Gastrocnemius medialis (tissue), 4 donors: ENCODE results near the gene IQCE. TPM values are rescaled to one million over a fixed set of nuclear protein-coding genes. Genes with fewer than 3 reads are reported as not detected.

Experiments
- ATAC-seq, 2 donors: fragments of 150-250 bp; one replicate each; pipeline ENCODE4 v1.9.1; 2016
- DNase-seq, 2 donors: peaks; one replicate each; pipeline ENCODE4 v3.0.0-alpha.2; 2019
- H3K27ac ChIP-seq, 4 donors: fragments of 200-600 bp; sonication (generic); 1 replicate in 1 of 4; 2 replicates in 3 of 4; pipeline ENCODE4 v1.5.1; 2016 to 2018; ENCODE audit warnings: mild to moderate bottlenecking in 2 of 4, moderate library complexity in 1 of 4
- H3K27me3 ChIP-seq, 3 donors: fragments of 200-600 bp; sonication (generic) in 2 of 3; 1 replicate in 1 of 3; 2 replicates in 2 of 3; pipeline versions ENCODE4 v1.5.1 to v1.6.0; 2016 to 2019; ENCODE audit warnings: mild to moderate bottlenecking in 1 of 3, moderate library complexity in 1 of 3
- H3K36me3 ChIP-seq, 2 donors: fragments of 200-600 bp; sonication (generic) in 1 of 2; one replicate each; pipeline ENCODE4 v1.5.1; 2017 to 2018
- H3K4me1 ChIP-seq, 2 donors: fragments of 200-600 bp; sonication (generic) in 1 of 2; one replicate each; pipeline ENCODE4 v1.5.1; 2016 to 2017; ENCODE audit warnings: mild to moderate bottlenecking in 2 of 2
- H3K4me3 ChIP-seq, 4 donors: fragments of 200-600 bp; sonication (generic) in 3 of 4; 1 replicate in 1 of 4; 2 replicates in 3 of 4; pipeline ENCODE4 v1.5.1; 2016 to 2019; ENCODE audit warnings: mild to moderate bottlenecking in 2 of 4
- H3K9me3 ChIP-seq, 3 donors: fragments of 200-600 bp; sonication (generic) in 2 of 3; 1 replicate in 1 of 3; 2 replicates in 2 of 3; pipeline ENCODE4 v1.5.1; 2016 to 2019
- CTCF ChIP-seq, 5 experiments: fragments of 450-650 bp in 3 of 5; fragments of 200-600 bp in 2 of 5; sonication (generic) in 2 of 5; IDR thresholded peaks in 4 of 5; conservative IDR thresholded peaks in 1 of 5; 1 replicate in 4 of 5; 2 replicates in 1 of 5; pipeline ENCODE4 v1.5.1; 2016 to 2019; ENCODE audit warnings: antibody characterized with exemption in 5 of 5, mild to moderate bottlenecking in 3 of 5, moderate library complexity in 3 of 5
- POLR2A ChIP-seq, 2 donors: fragments of 450-650 bp; IDR thresholded peaks; one replicate each; pipeline ENCODE4 v1.6.1; 2017; ENCODE audit warnings: antibody characterized with exemption in 2 of 2, mild to moderate bottlenecking in 2 of 2, moderate library complexity in 2 of 2
- in situ Hi-C, 4 donors: fragments of 200-750 bp; cut with MboI; loops; one replicate each; pipeline versions ENCODE4 v1.15.0 to v1.8.0; 2017; ENCODE audit warnings: low sequenced_read_pairs in 4 of 4
- intact Hi-C: fragments of 100-400 bp; cut with DNase I; formaldehyde crosslinking; loops from one replicate; pipeline ENCODE4 v1.15.1; 2023; ENCODE audit warnings: low total_unique reads
- total RNA-seq, 4 donors: library from RNA; depleted of rRNA; stranded (reverse); fragments of >200 nt; gene quantifications; one replicate each; pipeline versions ENCODE4 v1.1.0 to v1.2.3, GENCODE V29; 2016

The IQCE gene
- total RNA-seq, 4 donors from 2014 or later: 6.3 to 11.5 (median 8.8) TPM

- no peak for DNase-seq
- TF ChIP-seq POLR2A (IDR thresholded peaks at IDR 0.05) (no peak), CTCF (IDR thresholded peaks at IDR 0.05 in 4 of 5, conservative IDR thresholded peaks at IDR 0.05 in 1 of 5) (no peak)
These were observed 13.5 kb downstream of the IQCE start for GRCh38 chr7:2572101-2572842.

GRCh38 chr7:2573761-2574160 is 15.0 kb downstream of the IQCE start:
- Histone ChIP-seq H3K4me3 (no peak overlapping the region), H3K9me3 (no peaks in the 10 kb centered on the region), H3K36me3 (peaks cover 0 to 5% of the 10 kb centered on the region in 2 donors), H3K27ac (no peak overlapping the region), H3K27me3 (no peaks in the 10 kb centered on the region), H3K4me1 (no peaks in the 10 kb centered on the region)
- in situ Hi-C loops (no loop called here), intact Hi-C loops (no loop called here)
- TF ChIP-seq CTCF (IDR thresholded peaks at IDR 0.05 in 4 of 5, conservative IDR thresholded peaks at IDR 0.05 in 1 of 5) (no peak), POLR2A (IDR thresholded peaks at IDR 0.05) (no peak)
- ATAC-seq (no peak), DNase-seq (no peak)

More at GRCh38 chr7:2572101-2572842, 13.5 kb downstream of the IQCE start:
- H3K27me3 ChIP-seq: no peaks in the 10 kb centered on the region
- no peak overlapping the region for H3K27ac ChIP-seq
- ATAC-seq: no peak
- peaks cover 0 to 5% of the 10 kb centered on the region in 2 donors for H3K36me3 ChIP-seq
- no peaks in the 10 kb centered on the region for H3K9me3 ChIP-seq
- H3K4me3 ChIP-seq: no peak overlapping the region
- intact Hi-C loops: no loop called here
- in situ Hi-C loops: no loop called here
- H3K4me1 ChIP-seq: peaks cover 5 to 7% of the 10 kb centered on the region in 2 donors

- Histone ChIP-seq H3K27ac (no peak overlapping the region), H3K36me3 (peaks cover 0 to 5% of the 10 kb centered on the region in 2 donors), H3K4me3 (no peak overlapping the region), H3K27me3 (no peaks in the 10 kb centered on the region), H3K9me3 (no peaks in the 10 kb centered on the region), H3K4me1 (no peaks in the 10 kb centered on the region)
- intact Hi-C loops (no loop called here), in situ Hi-C loops (no loop called here)
- TF ChIP-seq CTCF (IDR thresholded peaks at IDR 0.05 in 4 of 5, conservative IDR thresholded peaks at IDR 0.05 in 1 of 5) (no peak), POLR2A (IDR thresholded peaks at IDR 0.05) (no peak)
- ATAC-seq (no peak), DNase-seq (no peak)
These were observed 16.4 kb downstream of the IQCE start for GRCh38 chr7:2575046-2575732.

- Histone ChIP-seq H3K27ac (no peak overlapping the region), H3K4me1 (no peaks in the 10 kb centered on the region), H3K36me3 (peaks cover 0 to 5% of the 10 kb centered on the region in 2 donors), H3K27me3 (no peaks in the 10 kb centered on the region), H3K4me3 (no peak overlapping the region), H3K9me3 (no peaks in the 10 kb centered on the region)
- DNase-seq: no peak
- intact Hi-C loops (no loop called here), in situ Hi-C loops (no loop called here)
- no peak for TF ChIP-seq POLR2A (IDR thresholded peaks at IDR 0.05)
- TF ChIP-seq CTCF (IDR thresholded peaks at IDR 0.05 in 4 of 5, conservative IDR thresholded peaks at IDR 0.05 in 1 of 5): no peak
- no peak for ATAC-seq
These were observed 17.1 kb downstream of the IQCE start for GRCh38 chr7:2575733-2576340.
